Measurements from ENCODE around the gene VAV2. TPM values are rescaled to one million over a fixed set of nuclear protein-coding genes. Genes with fewer than 3 reads are reported as not detected.

VAV2 gene
- total RNA-seq, 2 donors from 2014 or later, result 3.4 to 6.0 TPM

DNA sequence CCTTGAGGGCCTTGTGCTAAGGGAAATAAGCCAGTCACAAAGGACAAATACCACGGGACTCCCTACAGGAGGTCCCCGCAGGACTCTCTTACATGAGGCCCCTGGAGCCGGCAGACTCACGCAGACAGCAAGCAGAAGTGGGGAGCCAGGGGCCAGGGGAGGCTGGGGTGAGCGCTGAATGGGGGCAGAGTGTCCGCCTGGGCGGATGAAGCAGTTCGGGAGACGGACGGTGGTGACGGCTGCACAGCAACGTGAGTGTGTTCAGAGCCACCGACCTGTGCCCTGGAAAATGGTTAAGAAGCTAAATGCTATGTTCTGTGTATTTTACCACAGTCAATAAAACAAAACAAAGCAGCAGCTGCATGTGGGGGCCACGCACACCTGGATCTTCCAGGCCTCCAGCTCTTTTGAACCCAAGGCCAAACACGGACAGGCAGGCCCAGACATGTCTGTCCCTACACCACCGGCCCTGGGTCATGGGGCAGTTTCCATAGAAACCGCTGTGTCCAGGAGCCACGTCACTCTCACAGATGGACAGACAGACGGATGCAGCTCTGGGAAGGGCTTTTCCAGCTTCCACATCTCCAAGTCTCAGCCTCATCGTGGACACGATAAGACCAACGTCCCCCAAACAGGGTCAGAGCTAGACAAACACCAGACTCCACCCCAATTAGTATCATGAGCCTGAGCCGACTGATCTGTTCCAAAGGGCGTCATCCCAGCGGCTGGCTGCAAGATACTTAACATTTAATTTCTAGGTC is 103.9 kb downstream of the VAV2 start:
- DNase-seq (ENCODE audit: low spot score), result no peak
- Histone ChIP-seq H3K36me3 (no peaks in the 10 kb centered on the region), H3K4me1 (no peaks in the 10 kb centered on the region), H3K27ac (no peak overlapping the region), H3K9me3 (no peaks in the 10 kb centered on the region), H3K27me3 (no peaks in the 10 kb centered on the region), H3K4me3 (no peak overlapping the region)
- TF ChIP-seq, protein P1, sequence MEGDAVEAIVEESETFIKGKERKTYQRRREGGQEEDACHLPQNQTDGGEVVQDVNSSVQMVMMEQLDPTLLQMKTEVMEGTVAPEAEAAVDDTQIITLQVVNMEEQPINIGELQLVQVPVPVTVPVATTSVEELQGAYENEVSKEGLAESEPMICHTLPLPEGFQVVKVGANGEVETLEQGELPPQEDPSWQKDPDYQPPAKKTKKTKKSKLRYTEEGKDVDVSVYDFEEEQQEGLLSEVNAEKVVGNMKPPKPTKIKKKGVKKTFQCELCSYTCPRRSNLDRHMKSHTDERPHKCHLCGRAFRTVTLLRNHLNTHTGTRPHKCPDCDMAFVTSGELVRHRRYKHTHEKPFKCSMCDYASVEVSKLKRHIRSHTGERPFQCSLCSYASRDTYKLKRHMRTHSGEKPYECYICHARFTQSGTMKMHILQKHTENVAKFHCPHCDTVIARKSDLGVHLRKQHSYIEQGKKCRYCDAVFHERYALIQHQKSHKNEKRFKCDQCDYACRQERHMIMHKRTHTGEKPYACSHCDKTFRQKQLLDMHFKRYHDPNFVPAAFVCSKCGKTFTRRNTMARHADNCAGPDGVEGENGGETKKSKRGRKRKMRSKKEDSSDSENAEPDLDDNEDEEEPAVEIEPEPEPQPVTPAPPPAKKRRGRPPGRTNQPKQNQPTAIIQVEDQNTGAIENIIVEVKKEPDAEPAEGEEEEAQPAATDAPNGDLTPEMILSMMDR (IDR thresholded peaks at IDR 0.05), result no peak

DNA sequence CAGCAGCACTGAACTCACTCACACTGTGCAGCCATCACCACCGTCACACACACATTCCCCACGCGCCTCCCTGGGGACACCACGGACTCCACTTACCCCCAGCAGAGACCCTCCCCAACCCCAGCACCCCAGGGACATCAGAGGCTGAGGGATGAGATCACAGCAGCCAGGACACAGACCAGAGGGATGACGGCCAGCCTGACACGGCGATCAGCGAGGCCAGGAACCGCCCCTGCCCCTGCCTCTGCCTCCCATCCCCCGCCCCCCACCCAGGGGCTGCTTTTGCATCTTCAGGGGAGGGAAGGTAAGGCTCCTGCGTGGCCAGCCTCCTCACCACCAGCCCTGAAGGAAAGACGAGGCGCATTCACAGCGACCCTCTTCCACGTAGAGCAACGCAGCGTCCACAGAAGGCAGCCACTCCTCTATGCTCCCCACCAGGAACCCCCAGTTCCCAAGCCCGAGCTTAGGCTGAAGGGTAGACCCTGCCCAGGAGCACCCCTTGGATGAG is 104.5 kb downstream of the VAV2 start:
- TF ChIP-seq, protein P1 (IDR thresholded peaks at IDR 0.05), result no peak
- Histone ChIP-seq H3K4me3 (no peak overlapping the region), H3K9me3 (no peaks in the 10 kb centered on the region), H3K4me1 (no peaks in the 10 kb centered on the region), H3K27ac (no peak overlapping the region), H3K27me3 (no peaks in the 10 kb centered on the region), H3K36me3 (no peaks in the 10 kb centered on the region)
- no peak for DNase-seq (ENCODE audit: low spot score)

DNA sequence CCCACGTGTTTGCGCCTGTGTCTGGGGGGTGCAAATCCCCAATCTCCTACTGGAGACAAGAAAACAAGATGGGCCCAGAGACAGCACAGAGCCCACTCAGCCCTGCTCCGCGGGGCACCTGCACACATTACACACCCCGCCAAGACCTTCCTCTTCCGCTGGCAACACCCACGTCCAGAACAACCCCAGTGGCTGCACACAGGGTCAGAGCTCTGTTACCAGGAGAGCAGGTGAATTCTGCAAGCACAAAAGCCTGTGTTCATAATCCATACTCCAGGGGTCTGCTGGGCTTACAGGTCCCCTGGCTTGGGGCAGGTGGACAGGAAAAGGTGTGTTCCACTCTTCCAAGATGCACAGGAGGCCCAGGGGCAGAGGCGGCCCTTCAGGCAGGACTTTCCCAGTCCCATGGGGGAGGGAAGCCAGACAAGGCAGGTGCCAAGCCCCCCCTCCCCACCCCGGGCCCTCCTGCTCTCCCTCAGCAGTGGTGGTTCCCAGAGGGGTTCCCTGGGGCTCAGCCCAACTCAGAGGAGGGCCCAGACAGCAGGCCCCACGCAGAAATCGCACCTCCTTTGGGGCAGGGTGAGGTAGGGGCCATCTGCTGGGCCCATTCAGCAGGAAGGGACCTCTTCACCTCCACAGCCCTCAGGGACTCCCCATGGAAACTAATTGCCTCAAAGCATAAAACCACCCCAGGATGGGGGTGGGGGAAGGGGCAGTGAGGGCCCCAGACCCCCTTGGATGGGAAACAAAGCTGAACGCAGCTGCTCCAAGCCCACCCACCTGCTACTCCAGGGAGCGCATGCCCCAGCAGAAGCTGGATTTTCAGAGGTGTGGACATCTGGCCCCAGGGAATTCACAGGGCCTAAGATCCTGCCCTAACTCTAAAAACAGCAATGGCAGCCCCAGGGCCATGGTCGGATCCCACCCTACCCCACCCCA is 105.3 kb downstream of the VAV2 start:
- H3K27ac ChIP-seq, result no peak overlapping the region
- peaks cover 0 to 4% of the 10 kb centered on the region in 2 donors for H3K4me1 ChIP-seq
- TF ChIP-seq, protein P1 (IDR thresholded peaks at IDR 0.05), result no peak

DNA sequence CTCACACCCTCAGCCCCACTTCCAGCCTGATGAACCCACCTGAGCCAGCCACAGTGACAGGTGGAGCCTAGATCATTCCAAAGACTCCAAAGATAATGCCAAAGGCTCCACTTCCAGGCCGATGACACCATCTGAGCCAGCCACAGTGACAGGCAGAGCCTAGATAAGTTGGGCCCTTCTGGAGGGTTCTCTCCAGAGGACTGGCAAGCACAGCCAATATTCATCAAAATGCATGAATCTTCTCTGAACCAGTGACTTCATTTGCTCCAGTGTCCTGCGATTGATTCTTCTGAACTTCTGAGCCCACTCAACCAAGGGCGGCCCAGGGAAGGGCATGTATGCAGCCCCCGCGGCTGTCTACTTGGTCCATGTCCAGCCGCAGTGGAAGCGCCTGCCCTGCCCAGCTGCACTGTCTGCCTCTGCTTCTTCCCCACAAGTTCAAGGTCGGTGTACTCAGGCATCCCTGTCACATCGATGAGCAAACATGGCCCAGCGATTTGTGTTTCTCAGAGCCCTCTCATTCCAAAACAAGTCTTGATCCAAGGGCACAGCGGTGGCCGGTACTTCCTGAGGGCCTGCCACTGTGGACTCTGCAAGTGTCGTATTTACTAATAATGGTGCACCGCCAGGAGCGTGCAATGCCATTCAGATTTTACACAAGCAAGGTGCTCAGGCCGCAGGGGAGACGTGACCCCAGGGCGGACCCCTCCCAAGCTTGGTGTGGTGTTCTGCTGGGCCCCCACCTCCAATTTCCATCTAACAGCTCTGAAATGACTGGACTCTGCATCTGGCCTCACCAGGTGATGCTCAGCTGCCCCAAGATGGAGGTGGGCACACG is 107.0 kb downstream of the VAV2 start:
- no peak overlapping the region for H3K4me3 ChIP-seq
- no peak for DNase-seq (ENCODE audit: low spot score)
- no peaks in the 10 kb centered on the region for H3K27me3 ChIP-seq
- no peak overlapping the region for H3K27ac ChIP-seq
- no peaks in the 10 kb centered on the region for H3K36me3 ChIP-seq
- TF ChIP-seq, protein P1 (IDR thresholded peaks at IDR 0.05), result no peak
- H3K4me1 ChIP-seq, result peaks cover 0 to 15% of the 10 kb centered on the region in 2 donors
- H3K9me3 ChIP-seq, result no peaks in the 10 kb centered on the region

More for the DNA sequence above, 105.3 kb downstream of the VAV2 start:
- Histone ChIP-seq H3K4me3 (no peak overlapping the region), H3K9me3 (no peaks in the 10 kb centered on the region), H3K27me3 (no peaks in the 10 kb centered on the region), H3K36me3 (no peaks in the 10 kb centered on the region)
- no peak for DNase-seq (ENCODE audit: low spot score)
